Loucy (cell line): ENCODE data around the gene CNKSR3.

Source experiments
- CTCF ChIP-seq: fragments of 200-600 bp; sonication (generic); conservative IDR thresholded peaks from 2 replicates; pipeline ENCODE4 v1.5.1; 2014; ENCODE audit warnings: mild to moderate bottlenecking, antibody characterized with exemption, low read length
- EZH2phosphoT487 ChIP-seq: fragments of 200-600 bp; IDR thresholded peaks from 2 replicates; pipeline ENCODE4 v1.6.1; 2018; ENCODE audit warnings: antibody characterized with exemption, mild to moderate bottlenecking, moderate library complexity, borderline replicate concordance

- no peak for TF ChIP-seq CTCF
- no peak for TF ChIP-seq EZH2phosphoT487
These were observed 25.4 kb upstream of the CNKSR3 start for GRCh38 chr6:154535851-154536250.
